ENCODE results near the gene KIF18A. TPM values are rescaled to one million over a fixed set of nuclear protein-coding genes. Genes with fewer than 3 reads are reported as not detected.

The KIF18A gene
- total RNA-seq, 1 experiment from 2014 or later, result 20.6 TPM

- ATAC-seq, result no peak
- H3K27me3 Mint-ChIP-seq (ENCODE audit: low read depth), result no peaks in the 10 kb centered on the region
- ChIA-PET CTCF (no interaction called here), POLR2A (no interaction called here)
- H3K4me3 Mint-ChIP-seq, result no peak overlapping the region
- H3K9me3 Mint-ChIP-seq, result no peaks in the 10 kb centered on the region
- no peak overlapping the region for H3K27ac Mint-ChIP-seq
- H3K4me1 Mint-ChIP-seq, result no peaks in the 10 kb centered on the region
- no peaks in the 10 kb centered on the region for H3K36me3 Mint-ChIP-seq
- no peak for TF ChIP-seq FOXP4 (CRISPR knock-in tag; IDR thresholded peaks at IDR 0.05)
- TF ChIP-seq, protein P1, sequence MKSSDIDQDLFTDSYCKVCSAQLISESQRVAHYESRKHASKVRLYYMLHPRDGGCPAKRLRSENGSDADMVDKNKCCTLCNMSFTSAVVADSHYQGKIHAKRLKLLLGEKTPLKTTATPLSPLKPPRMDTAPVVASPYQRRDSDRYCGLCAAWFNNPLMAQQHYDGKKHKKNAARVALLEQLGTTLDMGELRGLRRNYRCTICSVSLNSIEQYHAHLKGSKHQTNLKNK (CRISPR knock-in tag; IDR thresholded peaks at IDR 0.05), result no peak
- no peak for TF ChIP-seq OVOL2 (CRISPR knock-in tag; IDR thresholded peaks at IDR 0.05; ENCODE audit: borderline replicate concordance)
- TF ChIP-seq GABPB1 (CRISPR knock-in tag; IDR thresholded peaks at IDR 0.05), result no peak
- no peak for DNase-seq (ENCODE audit: low spot score)
Observed at GRCh38 chr11:27973851-27974536, 134.0 kb downstream of the KIF18A start.

DNA sequence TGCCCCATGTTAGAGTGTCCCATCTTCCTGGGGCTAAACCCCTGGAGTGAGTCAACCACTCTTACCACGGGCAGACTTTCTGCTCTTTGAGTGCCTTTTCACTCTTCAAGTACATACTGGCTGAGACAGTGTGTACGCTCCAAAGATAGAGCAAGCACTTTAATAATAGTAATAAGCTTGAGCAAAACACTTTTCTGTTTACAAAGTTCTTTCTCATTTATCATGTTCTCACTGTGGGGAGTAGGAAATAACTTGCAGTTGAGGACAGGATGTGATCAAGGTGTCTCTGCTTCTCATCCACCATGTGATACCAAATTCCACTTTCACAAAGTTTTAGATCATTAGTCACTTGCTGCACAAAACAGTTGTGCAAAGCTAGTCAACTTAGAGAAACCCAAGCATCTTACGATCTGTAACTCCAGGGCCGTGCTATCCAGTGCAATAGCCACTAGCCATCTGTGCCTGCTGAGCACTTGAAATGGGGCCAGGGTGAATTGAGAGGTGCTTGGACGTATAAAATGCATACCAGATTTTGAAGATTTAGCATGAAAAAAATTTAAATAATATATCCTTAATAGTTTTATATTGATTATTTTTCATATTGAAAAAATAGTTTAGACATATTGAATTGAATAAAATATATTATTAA lies 135.3 kb downstream of the KIF18A start:
- Mint-ChIP-seq H3K4me1 (peaks cover 7% of the 10 kb centered on the region), H3K27me3 (ENCODE audit: low read depth) (no peaks in the 10 kb centered on the region), H3K9me3 (no peaks in the 10 kb centered on the region), H3K27ac (no peak overlapping the region), H3K36me3 (no peaks in the 10 kb centered on the region), H3K4me3 (no peak overlapping the region)
- DNase-seq (ENCODE audit: low spot score) (no peak), ATAC-seq (no peak)
- CTCF ChIA-PET, result no interaction called here
- TF ChIP-seq HMGA2 (CRISPR knock-in tag; IDR thresholded peaks at IDR 0.05) (0 out of 2 replicates have a peak, but pooled peaks have one; percentile 32), NFE2L1 (CRISPR knock-in tag; IDR thresholded peaks at IDR 0.05) (no peak), JAZF1 (CRISPR knock-in tag; IDR thresholded peaks at IDR 0.05) (no peak), SP1 (CRISPR knock-in tag; conservative IDR thresholded peaks at IDR 0.05) (no peak)
- TF ChIP-seq, protein P2, sequence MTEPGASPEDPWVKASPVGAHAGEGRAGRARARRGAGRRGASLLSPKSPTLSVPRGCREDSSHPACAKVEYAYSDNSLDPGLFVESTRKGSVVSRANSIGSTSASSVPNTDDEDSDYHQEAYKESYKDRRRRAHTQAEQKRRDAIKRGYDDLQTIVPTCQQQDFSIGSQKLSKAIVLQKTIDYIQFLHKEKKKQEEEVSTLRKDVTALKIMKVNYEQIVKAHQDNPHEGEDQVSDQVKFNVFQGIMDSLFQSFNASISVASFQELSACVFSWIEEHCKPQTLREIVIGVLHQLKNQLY (CRISPR knock-in tag; IDR thresholded peaks at IDR 0.05), result no peak
- TF ChIP-seq, protein P3, sequence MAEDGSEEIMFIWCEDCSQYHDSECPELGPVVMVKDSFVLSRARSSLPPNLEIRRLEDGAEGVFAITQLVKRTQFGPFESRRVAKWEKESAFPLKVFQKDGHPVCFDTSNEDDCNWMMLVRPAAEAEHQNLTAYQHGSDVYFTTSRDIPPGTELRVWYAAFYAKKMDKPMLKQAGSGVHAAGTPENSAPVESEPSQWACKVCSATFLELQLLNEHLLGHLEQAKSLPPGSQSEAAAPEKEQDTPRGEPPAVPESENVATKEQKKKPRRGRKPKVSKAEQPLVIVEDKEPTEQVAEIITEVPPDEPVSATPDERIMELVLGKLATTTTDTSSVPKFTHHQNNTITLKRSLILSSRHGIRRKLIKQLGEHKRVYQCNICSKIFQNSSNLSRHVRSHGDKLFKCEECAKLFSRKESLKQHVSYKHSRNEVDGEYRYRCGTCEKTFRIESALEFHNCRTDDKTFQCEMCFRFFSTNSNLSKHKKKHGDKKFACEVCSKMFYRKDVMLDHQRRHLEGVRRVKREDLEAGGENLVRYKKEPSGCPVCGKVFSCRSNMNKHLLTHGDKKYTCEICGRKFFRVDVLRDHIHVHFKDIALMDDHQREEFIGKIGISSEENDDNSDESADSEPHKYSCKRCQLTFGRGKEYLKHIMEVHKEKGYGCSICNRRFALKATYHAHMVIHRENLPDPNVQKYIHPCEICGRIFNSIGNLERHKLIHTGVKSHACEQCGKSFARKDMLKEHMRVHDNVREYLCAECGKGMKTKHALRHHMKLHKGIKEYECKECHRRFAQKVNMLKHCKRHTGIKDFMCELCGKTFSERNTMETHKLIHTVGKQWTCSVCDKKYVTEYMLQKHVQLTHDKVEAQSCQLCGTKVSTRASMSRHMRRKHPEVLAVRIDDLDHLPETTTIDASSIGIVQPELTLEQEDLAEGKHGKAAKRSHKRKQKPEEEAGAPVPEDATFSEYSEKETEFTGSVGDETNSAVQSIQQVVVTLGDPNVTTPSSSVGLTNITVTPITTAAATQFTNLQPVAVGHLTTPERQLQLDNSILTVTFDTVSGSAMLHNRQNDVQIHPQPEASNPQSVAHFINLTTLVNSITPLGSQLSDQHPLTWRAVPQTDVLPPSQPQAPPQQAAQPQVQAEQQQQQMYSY (CRISPR knock-in tag; IDR thresholded peaks at IDR 0.05), result no peak
- POLR2A ChIA-PET, result no interaction called here

- ChIA-PET CTCF (interaction anchor here (1.0 kb wide), 1 partner anchor 266 kb away, joined by 3 read pairs; no protein-coding TSS in a partner anchor), POLR2A (no interaction called here)
- no peak overlapping the region for H3K4me3 Mint-ChIP-seq
- peaks cover 20% of the 10 kb centered on the region for H3K4me1 Mint-ChIP-seq
- H3K27me3 Mint-ChIP-seq (ENCODE audit: low read depth), result no peaks in the 10 kb centered on the region
- no peak overlapping the region for H3K27ac Mint-ChIP-seq
- ATAC-seq (no peak), DNase-seq (ENCODE audit: low spot score) (no peak)
- no peaks in the 10 kb centered on the region for H3K9me3 Mint-ChIP-seq
- H3K36me3 Mint-ChIP-seq, result no peaks in the 10 kb centered on the region
- no peak for TF ChIP-seq PRRX2 (CRISPR knock-in tag; IDR thresholded peaks at IDR 0.05)
- no peak for TF ChIP-seq FOXP1 (CRISPR knock-in tag; IDR thresholded peaks at IDR 0.05; ENCODE audit: borderline replicate concordance)
- TF ChIP-seq ZNF425 (CRISPR knock-in tag; conservative IDR thresholded peaks at IDR 0.05), result no peak
- TF ChIP-seq CBFB (CRISPR knock-in tag; IDR thresholded peaks at IDR 0.05; ENCODE audit: low read depth), result no peak
- no peak for TF ChIP-seq SMAD4 (CRISPR knock-in tag; IDR thresholded peaks at IDR 0.05)
- TF ChIP-seq, protein P4, sequence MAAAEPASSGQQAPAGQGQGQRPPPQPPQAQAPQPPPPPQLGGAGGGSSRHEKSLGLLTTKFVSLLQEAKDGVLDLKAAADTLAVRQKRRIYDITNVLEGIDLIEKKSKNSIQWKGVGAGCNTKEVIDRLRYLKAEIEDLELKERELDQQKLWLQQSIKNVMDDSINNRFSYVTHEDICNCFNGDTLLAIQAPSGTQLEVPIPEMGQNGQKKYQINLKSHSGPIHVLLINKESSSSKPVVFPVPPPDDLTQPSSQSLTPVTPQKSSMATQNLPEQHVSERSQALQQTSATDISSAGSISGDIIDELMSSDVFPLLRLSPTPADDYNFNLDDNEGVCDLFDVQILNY (CRISPR knock-in tag; IDR thresholded peaks at IDR 0.05), result no peak
- no peak for TF ChIP-seq ATF6 (CRISPR knock-in tag; IDR thresholded peaks at IDR 0.05)
- TF ChIP-seq, protein P5, sequence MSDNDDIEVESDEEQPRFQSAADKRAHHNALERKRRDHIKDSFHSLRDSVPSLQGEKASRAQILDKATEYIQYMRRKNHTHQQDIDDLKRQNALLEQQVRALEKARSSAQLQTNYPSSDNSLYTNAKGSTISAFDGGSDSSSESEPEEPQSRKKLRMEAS (CRISPR knock-in tag; IDR thresholded peaks at IDR 0.05), result no peak
- TF ChIP-seq ZBTB21 (CRISPR knock-in tag; IDR thresholded peaks at IDR 0.05; ENCODE audit: borderline replicate concordance), result no peak
Observed at GRCh38 chr11:27971171-27971570, 136.8 kb downstream of the KIF18A start.
